Nucleus accumbens (tissue), 56 donors: ENCODE measurements around the gene SDS.

Source experiments
- DNase-seq, 56 donors: peaks; one replicate each; lab custom pipeline; 2025; lab: John Stamatoyannopoulos, UW

SDS gene, protein sequence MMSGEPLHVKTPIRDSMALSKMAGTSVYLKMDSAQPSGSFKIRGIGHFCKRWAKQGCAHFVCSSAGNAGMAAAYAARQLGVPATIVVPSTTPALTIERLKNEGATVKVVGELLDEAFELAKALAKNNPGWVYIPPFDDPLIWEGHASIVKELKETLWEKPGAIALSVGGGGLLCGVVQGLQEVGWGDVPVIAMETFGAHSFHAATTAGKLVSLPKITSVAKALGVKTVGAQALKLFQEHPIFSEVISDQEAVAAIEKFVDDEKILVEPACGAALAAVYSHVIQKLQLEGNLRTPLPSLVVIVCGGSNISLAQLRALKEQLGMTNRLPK

DNA sequence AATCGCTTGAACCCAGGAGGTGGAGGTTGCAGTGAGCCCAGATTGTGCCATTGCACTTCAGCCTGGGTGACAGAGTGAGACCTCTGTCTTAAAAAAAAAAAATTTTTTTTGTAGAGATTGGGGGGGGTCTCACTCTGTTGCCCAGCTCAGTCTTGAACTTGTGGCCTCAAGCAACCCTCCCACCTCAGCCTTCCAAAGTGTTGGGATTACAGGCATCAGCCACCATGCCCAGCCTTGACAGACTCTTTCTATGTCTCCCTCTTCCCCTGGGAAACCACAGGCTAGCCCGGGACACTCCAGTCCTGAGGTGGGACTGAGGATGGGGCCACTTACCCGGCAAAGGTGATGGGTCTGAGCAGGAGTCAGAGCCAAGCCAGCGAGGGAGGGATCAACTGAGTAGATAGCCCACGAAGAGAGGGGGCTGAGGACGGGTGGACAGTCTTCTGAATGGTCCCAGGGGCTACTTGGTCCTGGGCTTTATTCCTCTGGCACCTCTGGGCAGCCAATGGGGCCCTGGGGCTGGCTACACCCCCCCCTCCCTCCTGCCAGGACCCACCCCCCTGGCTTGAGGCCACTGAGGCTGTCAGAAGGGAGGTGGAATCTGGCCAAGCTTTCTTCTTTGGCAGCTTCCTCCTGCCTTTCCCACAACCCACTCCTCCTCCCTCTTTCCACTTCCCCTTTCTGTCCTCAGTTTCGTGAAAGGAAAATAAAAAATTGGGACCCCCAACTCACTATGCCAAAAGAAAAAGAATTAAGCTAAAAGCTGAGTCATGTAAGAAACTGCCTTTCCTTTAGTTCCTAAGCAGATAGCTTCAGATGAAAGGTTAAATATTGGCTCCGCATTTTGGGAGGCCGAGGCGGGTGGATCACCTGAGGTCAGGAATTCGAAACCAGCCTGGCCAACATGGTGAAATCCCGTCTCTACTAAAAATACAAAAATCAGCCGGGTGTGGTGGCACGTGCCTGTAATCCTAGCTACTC lies at the start of gene SDS:
TSS of gene SDS (minus strand) at position 453 of the 981 bp plus-strand sequence. CDS start 4,179 bp downstream, outside the sequence.
- peak in 50 of 56 donors; percentile 15 to 81 (median 51) for DNase-seq

- no peak for DNase-seq
Measured at GRCh38 chr12:113453330-113453729, 49.6 kb upstream of the SDS start.

DNA sequence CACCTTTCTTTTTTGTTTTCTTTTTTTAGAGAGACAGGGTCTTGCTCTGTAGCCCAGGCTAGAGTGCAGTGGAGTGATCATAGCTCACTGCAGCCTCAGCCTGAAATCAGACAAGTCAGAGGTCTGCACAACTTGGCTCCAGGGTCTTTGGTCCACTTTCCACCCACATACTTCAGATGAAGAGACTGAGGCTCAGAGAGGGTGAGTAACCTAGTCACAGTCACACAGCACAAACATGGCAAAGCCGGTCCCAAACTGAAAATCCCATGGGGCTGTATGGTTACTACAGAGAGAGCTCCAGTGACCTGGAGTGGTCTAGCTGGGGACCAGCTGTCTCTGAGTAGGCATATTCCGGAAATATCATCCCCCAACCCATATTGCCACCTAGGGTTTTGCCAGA lies 48.8 kb upstream of the SDS start:
- DNase-seq: no peak

GRCh38 chr12:113449839-113450238 lies 46.2 kb upstream of the SDS start:
- DNase-seq: no peak

GRCh38 chr12:113449299-113449698 lies 45.6 kb upstream of the SDS start:
- DNase-seq: no peak

- no peak for DNase-seq
Measured at GRCh38 chr12:113448873-113449272, 45.2 kb upstream of the SDS start.

DNA sequence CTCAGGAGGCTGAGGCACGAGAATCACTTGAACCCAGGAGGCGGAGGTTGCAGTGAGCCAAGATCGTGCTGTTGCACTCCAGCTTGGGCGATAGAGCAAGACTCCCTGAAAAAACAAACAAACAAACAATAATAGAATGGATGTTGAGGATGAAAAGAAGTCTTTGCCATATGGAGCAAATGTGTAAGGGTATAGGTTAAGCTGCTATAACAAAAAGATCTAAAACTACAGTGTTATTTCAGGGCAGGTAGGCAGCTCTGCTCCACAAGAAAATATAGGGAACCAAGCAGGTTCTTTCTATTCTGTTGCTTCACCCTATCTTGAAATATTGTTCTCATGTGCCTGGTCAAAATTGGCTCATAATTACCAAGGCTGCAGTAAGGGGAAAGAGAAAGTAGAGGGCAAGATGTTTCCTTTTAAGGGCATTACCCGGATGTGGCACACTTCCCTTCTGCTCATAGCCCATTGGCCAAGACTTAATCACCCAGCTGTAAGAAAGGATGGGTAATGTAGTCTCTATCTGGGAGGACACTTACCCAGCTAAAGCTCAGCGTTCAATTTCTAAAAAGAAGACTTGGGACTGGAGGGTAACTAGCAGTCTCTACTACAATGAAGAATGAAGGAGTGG lies 42.0 kb upstream of the SDS start:
- DNase-seq: no peak

GRCh38 chr12:113443030-113443539 lies 39.4 kb upstream of the SDS start:
- DNase-seq: no peak

DNA sequence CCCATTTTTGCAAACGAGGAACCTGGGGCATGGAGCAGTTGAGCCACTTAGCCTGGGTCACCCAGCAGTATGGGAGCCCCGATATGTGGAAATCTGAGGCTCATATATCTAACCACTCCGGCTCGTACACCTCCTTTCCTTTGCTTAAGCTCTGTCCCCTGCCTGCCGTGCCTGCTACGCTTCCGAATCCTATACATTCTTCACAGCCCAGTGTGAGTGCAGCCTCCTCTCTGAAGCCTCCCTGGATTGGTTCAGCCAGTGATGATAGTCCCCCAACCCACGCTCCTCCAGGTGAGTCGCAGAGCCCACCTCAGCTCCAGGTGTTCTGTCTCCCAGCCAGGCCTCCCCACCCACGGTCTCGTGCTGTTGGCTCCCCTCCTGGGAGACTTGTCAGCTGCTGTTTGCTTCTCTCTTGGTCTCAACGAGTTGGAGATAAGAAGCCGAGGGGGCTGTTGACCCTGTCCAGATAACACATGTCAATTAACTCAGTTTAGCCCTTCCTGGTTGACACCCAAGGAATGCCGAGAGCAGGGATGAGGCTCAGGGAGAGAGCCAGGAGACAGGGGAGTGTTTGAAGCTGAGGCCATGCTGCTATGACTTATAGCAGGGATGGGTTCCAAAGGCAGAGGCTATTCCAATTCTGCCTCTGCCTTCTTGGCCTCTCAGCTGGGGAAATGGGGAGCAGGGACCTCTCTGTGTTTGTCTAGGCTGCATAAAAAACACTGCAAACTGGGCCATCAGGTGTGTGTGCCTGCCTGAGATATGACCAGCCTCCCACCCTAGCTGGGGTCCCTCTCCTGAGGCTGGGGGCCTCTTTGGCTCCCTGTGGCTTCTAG lies 37.5 kb upstream of the SDS start:
- no peak for DNase-seq

DNA sequence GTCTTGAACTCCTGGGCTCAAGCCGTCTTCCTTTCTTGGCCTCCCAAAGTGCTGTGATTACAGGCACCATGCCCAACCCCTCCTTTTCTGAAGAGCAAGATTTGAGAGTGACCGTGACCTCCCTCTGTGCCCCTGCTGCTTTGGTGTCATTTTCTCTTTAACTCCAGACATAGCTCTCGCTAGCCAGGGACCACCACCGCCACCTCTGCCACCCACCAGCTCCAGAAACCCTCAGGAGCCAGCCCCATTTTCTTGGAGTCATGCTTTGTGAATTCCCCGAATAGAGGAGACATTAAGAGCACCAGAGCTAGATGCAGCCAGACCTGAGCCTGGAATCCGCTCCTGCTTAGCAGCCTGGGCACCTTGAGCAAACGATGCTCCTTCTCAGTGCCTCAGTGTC lies 36.6 kb upstream of the SDS start:
- DNase-seq: no peak

- DNase-seq: peak in 32 of 56 donors; percentile 1 to 76 (median 12)
Measured at GRCh38 chr12:113439606-113440030, 35.9 kb upstream of the SDS start.

DNA sequence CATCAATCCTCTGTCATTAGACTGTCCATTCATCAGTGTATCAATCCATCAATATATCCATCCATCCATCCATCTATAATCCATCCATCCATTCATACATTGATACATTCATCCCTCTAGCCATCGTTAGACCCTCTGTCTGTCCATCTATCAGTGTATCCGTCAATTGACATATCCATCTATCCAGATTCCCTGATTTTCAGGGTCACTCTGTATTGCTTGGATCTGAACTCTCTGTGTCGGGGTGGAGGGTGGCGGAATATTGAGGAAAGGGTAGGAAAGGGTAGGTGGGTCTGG lies 35.6 kb upstream of the SDS start:
- no peak for DNase-seq

DNA sequence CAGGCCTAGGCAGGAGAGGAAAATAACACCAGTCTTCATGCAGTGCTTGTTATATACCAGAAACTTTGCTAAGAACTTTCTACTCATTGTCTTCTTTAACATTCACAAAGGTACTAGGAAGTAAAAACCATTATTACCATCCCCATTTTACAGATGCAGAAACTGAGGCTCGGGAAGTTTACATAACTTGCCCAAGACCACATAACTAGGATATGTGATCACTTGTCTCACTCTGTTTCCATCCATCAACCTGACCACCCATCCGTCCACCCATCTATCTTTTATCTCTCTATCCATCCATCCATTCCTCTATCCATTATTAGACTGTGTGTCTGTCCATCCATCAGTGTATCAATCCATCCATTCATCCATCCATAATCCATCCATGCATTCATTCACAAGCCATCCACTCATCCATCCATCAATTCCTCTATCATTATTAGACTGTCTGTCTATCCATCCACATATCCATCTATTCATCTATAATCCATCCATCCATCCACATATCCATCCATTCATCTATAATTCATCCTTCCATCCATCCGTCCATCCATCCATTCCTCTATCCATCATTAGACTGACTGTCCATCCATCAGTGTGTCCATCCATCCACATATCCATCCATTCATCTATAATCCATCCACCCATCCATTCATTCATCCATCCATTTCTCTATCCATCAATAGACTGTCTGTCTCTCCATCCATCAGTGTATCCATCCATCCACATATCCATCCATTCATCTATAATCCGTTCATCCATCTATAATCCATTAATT lies 35.0 kb upstream of the SDS start:
- no peak for DNase-seq

DNA sequence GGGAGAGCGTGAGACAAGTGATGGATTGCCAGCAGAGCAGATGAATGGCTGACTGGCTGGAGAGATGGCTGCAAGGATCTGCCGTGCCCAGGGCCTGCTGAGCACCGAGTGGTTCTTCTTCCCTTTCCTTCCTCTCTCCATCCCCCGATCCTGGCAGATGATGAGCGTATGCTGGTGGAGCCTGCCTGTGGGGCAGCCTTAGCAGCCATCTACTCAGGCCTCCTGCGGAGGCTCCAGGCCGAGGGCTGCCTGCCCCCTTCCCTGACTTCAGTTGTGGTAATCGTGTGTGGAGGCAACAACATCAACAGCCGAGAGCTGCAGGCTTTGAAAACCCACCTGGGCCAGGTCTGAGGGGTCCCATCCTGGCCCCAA lies 34.0 kb upstream of the SDS start:
- DNase-seq: no peak

DNA sequence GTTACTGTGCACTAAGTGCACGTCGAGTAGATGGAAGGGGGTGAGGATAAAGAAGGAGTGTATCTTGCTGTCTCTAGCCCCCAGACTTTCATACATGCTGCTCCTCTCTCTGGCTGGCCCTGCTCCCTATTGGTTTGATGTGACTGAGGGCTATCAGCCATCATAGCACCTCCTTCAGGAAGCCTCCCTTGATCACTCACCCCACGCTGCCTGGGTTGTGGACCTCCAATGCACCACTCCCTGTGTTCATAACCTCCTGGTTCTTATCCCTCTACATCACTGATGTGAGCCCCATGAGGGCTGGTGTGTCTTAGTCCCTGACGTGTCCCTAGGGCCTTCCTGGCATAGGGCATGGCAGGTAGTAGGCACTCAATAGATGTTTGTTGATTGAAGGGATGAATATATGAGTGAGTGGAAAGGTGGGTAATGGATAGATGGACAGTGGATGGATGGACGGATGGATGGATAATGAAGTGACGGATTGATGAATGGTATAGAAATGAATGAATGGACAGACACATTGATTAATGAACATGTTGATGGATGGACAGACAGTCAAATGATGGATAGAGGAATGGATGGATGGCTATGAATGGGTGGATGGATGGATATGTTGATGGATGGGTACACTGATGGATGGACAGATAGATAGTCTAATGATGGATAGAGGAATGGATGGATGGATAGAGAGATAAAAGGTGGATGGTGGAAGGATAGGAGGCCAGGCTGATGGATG lies 33.5 kb upstream of the SDS start:
- DNase-seq: no peak

DNA sequence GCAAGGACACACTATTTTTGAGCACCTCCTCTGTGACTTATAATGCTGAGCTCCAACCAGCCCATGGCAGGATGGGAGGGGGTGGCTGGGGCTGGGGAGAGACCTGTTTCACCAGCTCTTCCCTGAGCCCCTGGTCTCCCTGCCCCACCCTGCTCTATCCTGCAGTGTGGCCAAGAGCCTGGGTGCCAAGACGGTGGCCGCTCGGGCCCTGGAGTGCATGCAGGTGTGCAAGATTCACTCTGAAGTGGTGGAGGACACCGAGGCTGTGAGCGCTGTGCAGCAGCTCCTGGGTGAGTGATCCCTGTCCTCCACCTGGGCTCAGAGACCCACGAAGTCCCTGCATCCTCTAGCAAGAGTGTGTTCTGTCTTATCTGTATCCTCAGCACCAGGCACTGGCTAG lies 32.9 kb upstream of the SDS start:
- no peak for DNase-seq

DNA sequence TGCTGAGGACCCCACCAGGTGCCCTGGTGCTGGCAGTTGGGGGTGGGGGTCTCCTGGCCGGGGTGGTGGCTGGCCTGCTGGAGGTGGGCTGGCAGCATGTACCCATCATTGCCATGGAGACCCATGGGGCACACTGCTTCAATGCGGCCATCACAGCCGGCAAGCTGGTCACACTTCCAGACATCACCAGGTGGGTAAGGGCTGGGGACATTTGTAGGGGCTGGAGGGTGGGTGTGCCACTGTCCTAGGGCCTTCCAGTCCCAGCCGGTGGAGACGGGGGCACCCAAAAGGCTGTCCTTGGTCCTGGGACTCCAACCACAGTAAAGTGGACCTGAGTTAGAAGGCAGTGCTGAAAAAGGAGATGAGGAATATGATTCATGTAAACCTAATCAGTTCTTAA lies 31.7 kb upstream of the SDS start:
- DNase-seq: no peak

GRCh38 chr12:113432986-113433385 lies 29.3 kb upstream of the SDS start:
- DNase-seq: peak in 1 of 56 donors; percentile 10

GRCh38 chr12:113428482-113428881 lies 24.8 kb upstream of the SDS start:
- no peak for DNase-seq
